Testis (tissue), 2 donors: ENCODE data around the gene MLF1.

Experiments used
- POLR2A ChIP-seq: fragments of 450-650 bp; IDR thresholded peaks from one replicate; pipeline ENCODE4 v1.6.1; 2017; ENCODE audit warnings: antibody characterized with exemption, mild to moderate bottlenecking, moderate library complexity
- TF ChIP-seq, protein P1 (sequence below), 3 experiments: fragments of 450-650 bp in 2 of 3; fragments of 200-600 bp in 1 of 3; sonication (generic) in 1 of 3; IDR thresholded peaks; one replicate each; pipeline ENCODE4 v1.5.1; 2016 to 2019; ENCODE audit warnings: antibody characterized with exemption in 3 of 3, mild to moderate bottlenecking in 2 of 3, moderate library complexity in 1 of 3

DNA sequence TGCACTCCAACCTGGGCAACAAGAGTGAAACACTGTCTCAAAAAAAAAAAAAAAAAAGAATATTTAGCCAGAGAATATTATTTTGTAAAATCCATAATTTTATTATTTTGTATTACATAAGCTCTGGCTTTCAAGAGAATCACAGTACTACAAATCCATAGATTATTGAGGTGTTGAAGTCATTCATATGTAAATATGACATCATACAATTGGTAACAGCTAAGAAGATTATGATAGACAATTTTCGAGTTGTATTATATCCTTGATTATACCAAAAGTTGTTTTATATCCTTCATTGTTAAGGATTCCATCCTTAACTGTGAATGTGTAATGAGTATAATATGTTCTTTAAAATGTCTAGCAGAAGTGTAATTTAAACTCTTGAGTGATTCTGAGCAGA, 3.7 kb downstream of the MLF1 start:
- TF ChIP-seq, protein P1, sequence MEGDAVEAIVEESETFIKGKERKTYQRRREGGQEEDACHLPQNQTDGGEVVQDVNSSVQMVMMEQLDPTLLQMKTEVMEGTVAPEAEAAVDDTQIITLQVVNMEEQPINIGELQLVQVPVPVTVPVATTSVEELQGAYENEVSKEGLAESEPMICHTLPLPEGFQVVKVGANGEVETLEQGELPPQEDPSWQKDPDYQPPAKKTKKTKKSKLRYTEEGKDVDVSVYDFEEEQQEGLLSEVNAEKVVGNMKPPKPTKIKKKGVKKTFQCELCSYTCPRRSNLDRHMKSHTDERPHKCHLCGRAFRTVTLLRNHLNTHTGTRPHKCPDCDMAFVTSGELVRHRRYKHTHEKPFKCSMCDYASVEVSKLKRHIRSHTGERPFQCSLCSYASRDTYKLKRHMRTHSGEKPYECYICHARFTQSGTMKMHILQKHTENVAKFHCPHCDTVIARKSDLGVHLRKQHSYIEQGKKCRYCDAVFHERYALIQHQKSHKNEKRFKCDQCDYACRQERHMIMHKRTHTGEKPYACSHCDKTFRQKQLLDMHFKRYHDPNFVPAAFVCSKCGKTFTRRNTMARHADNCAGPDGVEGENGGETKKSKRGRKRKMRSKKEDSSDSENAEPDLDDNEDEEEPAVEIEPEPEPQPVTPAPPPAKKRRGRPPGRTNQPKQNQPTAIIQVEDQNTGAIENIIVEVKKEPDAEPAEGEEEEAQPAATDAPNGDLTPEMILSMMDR (IDR thresholded peaks at IDR 0.05) = no peak
- no peak for TF ChIP-seq POLR2A
